Fibroblast of upper back skin (primary cell): ENCODE data around the gene CDH13.

Source experiments
- DNase-seq: peaks from one replicate; pipeline ENCODE4 v3.0.0-alpha.2; 2013

CDH13 gene

GRCh38 chr16:83835586-83836566 lies 1209.1 kb downstream of the CDH13 start:
- DNase-seq = peak; percentile 75

GRCh38 chr16:83837566-83837965 lies 1210.8 kb downstream of the CDH13 start:
- no peak for DNase-seq

GRCh38 chr16:83838151-83838550 lies 1211.4 kb downstream of the CDH13 start:
- no peak for DNase-seq

GRCh38 chr16:83839561-83839960 lies 1212.8 kb downstream of the CDH13 start:
- no peak for DNase-seq

GRCh38 chr16:83840060-83840617 lies 1213.4 kb downstream of the CDH13 start:
- DNase-seq = no peak

- no peak for DNase-seq
These were observed 1215.5 kb downstream of the CDH13 start for GRCh38 chr16:83842291-83842690.

GRCh38 chr16:83842756-83843507 lies 1216.2 kb downstream of the CDH13 start:
- no peak for DNase-seq

- DNase-seq = no peak
These were observed 1216.9 kb downstream of the CDH13 start for GRCh38 chr16:83843657-83844056.

- DNase-seq = no peak
These were observed 1218.5 kb downstream of the CDH13 start for GRCh38 chr16:83845263-83845662.

- no peak for DNase-seq
These were observed 1220.8 kb downstream of the CDH13 start for GRCh38 chr16:83847371-83848225.

- DNase-seq = no peak
These were observed 1222.7 kb downstream of the CDH13 start for GRCh38 chr16:83849421-83849820.
